Activated naive CD8-positive, alpha-beta T cell treated with anti-CD3 and anti-CD28 coated beads for 36 hours (primary cell): ENCODE data around the gene TCIRG1. TPM values are rescaled to one million over a fixed set of nuclear protein-coding genes. Genes with fewer than 3 reads are reported as not detected.
A peak's percentile ranks its signal among the peaks of the same experiment; 100 is the strongest.

Experiments
- DNase-seq: peaks from one replicate; pipeline ENCODE4 v3.0.0; 2021
- H3K27ac Mint-ChIP-seq: one replicate; pipeline ENCODE4 v1.8.0; 2022; ENCODE audit warnings: mild to moderate bottlenecking, moderate library complexity, mixed read lengths
- H3K27me3 Mint-ChIP-seq: one replicate; pipeline ENCODE4 v1.8.0; 2022; ENCODE audit warnings: mild to moderate bottlenecking, mixed read lengths
- H3K36me3 Mint-ChIP-seq: one replicate; pipeline ENCODE4 v1.8.0; 2021; ENCODE audit warnings: mild to moderate bottlenecking, mixed read lengths
- H3K4me1 Mint-ChIP-seq: one replicate; pipeline ENCODE4 v1.8.0; 2021; ENCODE audit warnings: mixed read lengths
- H3K4me3 Mint-ChIP-seq: one replicate; pipeline ENCODE4 v1.8.0; 2022; ENCODE audit warnings: mild to moderate bottlenecking, moderate library complexity, mixed read lengths
- H3K9me3 Mint-ChIP-seq: one replicate; pipeline ENCODE4 v1.8.0; 2022; ENCODE audit warnings: mixed read lengths
- total RNA-seq, 2 experiments: library from RNA; stranded (reverse); gene quantifications; one replicate each; pipeline ENCODE4 v1.2.3, GENCODE V29; 2021

TCIRG1 gene
- total RNA-seq, 2 experiments from 2014 or later = 108 to 113 TPM

GRCh38 chr11:67999704-68000103, 39.1 kb upstream of the TCIRG1 start:
- DNase-seq = no peak
- Mint-ChIP-seq H3K27me3 (no peaks in the 10 kb centered on the region), H3K9me3 (no peaks in the 10 kb centered on the region), H3K27ac (no peak overlapping the region), H3K4me3 (no peak overlapping the region), H3K36me3 (peaks cover 3% of the 10 kb centered on the region), H3K4me1 (peaks cover 21% of the 10 kb centered on the region)

GRCh38 chr11:68002575-68002937, 36.3 kb upstream of the TCIRG1 start:
- H3K4me1 Mint-ChIP-seq = peaks cover 18% of the 10 kb centered on the region
- H3K4me3 Mint-ChIP-seq = peak overlapping the region; percentile 71
- H3K27me3 Mint-ChIP-seq = no peaks in the 10 kb centered on the region
- DNase-seq = no peak
- H3K9me3 Mint-ChIP-seq = no peaks in the 10 kb centered on the region
- no peaks in the 10 kb centered on the region for H3K36me3 Mint-ChIP-seq
- H3K27ac Mint-ChIP-seq = peak overlapping the region; percentile 23

DNA sequence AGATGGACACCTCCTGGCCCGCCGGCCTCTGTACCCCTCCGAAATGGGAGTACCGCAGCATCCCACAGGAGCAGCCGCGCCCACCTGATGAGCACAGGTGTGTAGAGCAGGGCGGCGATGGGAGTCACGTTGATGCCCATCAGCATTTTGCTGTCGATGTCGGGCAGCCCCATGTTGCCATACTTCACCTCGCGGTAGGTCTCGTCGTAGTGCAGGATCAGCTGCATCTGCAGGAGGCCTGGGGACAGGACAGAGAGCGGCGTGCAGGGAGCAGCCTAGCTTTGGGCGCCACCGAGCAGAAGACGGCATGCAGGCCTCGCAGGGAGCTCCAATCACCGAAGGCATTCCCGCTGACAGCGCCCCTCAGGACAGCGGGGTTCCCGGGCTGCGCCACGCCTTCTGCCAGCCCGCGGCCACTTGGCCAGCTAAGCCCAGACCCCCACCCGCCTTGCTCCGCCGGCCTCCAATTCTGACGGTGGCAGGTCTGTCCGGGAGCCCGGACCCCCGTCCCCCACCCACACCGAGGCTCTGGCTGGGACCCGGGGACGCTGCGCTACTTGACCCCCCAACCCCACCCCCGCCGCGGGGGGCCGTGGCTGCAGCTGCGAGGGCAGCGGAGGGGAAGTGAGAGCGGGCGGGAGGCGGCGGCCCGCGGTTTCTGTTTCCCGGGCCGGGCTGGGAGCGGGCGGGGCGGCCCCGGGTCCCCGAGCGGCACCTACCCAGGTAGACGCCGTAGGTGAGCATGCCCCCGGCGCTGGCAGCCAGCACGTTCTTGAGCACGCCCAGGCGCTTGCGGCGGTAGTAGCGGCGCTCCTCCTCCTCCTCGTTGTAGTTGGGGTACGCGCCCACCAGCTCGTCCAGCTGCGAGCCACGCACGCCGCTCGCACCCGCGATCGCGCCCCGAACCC, 35.6 kb upstream of the TCIRG1 start:
- Mint-ChIP-seq H3K27me3 (no peaks in the 10 kb centered on the region), H3K27ac (peak overlapping the region; percentile 23)

DNA sequence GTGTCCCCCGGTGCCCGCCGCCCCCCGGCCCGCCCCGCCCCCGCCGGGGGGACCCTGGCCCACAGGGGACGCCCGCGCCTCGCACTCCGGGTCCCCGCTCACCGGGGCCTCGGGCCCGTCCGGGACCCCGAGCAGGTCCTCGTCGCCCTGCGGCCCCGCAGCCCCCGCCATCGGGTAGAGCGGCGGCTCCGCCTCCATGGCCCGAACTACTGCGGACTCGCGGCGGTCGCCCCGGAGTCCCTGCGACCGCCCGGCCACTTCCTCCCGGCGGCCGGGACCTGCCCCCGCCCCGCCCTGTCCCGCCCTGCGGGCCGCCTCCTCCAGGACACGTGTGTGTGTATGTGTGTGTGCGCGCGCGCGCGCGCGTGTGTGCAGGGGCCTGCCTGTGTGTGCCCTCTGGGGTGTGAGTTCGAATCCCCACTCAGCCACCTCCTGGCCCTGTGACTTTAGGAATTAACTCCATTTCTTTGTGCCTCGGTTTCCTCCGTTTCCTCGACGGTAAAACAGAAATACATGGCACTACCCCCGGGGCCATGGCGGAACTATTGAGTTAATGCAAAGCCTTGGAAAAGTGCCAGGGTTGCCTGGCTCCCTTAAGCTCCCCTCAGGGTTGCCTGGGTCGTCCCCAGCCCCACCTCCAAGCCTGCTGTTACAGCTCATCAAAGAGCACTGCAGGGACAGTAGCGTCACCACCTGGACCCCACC, 34.8 kb upstream of the TCIRG1 start, which contains the start of gene UNC93B1:
Gene UNC93B1 (minus strand): TSS at position 252 of the 705 bp plus-strand sequence. CDS start 54 bp downstream, at position 198.
- Mint-ChIP-seq H3K27ac (peak within 1 kb of the TSS; percentile 60), H3K9me3 (no peaks in the 10 kb centered on the region), H3K36me3 (no peaks in the 10 kb centered on the region), H3K27me3 (no peaks in the 10 kb centered on the region), H3K4me1 (peaks cover 11% of the 10 kb centered on the region), H3K4me3 (peak within 1 kb of the TSS; percentile 78)
- peak; percentile 87 for DNase-seq

More for the DNA sequence above, 35.6 kb upstream of the TCIRG1 start:
- DNase-seq = peak; percentile 56
- Mint-ChIP-seq H3K4me3 (peak overlapping the region; percentile 71), H3K9me3 (no peaks in the 10 kb centered on the region), H3K36me3 (no peaks in the 10 kb centered on the region), H3K4me1 (peaks cover 11% of the 10 kb centered on the region)

DNA sequence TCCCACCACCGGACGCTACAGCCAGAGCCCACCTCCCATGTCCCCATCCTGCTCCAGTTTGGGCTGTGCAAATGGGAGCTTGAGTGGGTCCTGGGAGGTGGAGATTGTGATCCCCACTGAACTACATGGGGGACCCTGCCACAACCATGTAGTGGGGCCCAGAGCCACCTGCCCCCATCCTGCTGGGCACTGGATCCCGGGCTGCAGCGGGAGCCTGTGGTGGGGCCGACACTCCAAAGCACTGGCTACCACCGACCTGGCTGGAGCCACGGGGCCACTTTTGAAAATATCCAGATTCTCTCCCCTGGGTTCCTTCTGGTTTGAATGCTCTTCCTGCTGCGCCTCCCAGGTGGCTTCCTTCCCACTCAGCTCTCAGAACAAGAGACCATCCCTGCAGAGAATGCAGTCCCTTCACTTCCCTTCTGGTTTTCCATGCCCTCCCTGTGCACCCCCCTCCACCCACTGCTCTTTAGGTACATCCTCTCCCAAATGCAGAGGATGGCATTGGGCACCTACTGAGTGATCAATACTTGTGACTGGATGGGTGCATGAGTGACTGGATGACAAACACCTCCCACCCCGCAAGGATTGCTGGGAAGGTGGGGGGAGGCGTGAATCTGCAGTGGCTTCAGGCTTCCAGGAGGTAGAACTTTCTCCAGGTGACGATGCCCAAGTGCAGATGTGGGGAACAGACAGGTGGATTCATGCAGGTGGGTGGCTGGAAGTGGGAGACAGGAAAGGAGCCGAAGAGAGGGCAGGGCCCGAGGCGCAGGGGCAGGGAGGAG, 34.1 kb upstream of the TCIRG1 start:
- Mint-ChIP-seq H3K4me1 (peaks cover 18% of the 10 kb centered on the region), H3K27me3 (no peaks in the 10 kb centered on the region), H3K36me3 (no peaks in the 10 kb centered on the region), H3K27ac (peak overlapping the region; percentile 60), H3K4me3 (peak overlapping the region; percentile 78), H3K9me3 (no peaks in the 10 kb centered on the region)
- DNase-seq = no peak

- Mint-ChIP-seq H3K4me3 (no peak overlapping the region), H3K4me1 (peaks cover 20% of the 10 kb centered on the region), H3K36me3 (no peaks in the 10 kb centered on the region), H3K9me3 (no peaks in the 10 kb centered on the region), H3K27me3 (no peaks in the 10 kb centered on the region), H3K27ac (no peak overlapping the region)
- no peak for DNase-seq
Measured at GRCh38 chr11:68006606-68007166, 32.1 kb upstream of the TCIRG1 start.

GRCh38 chr11:68007498-68008380, 31.1 kb upstream of the TCIRG1 start:
- Mint-ChIP-seq H3K4me3 (no peak overlapping the region), H3K27me3 (no peaks in the 10 kb centered on the region), H3K36me3 (no peaks in the 10 kb centered on the region), H3K27ac (no peak overlapping the region), H3K9me3 (no peaks in the 10 kb centered on the region), H3K4me1 (peaks cover 20% of the 10 kb centered on the region)
- no peak for DNase-seq

DNA sequence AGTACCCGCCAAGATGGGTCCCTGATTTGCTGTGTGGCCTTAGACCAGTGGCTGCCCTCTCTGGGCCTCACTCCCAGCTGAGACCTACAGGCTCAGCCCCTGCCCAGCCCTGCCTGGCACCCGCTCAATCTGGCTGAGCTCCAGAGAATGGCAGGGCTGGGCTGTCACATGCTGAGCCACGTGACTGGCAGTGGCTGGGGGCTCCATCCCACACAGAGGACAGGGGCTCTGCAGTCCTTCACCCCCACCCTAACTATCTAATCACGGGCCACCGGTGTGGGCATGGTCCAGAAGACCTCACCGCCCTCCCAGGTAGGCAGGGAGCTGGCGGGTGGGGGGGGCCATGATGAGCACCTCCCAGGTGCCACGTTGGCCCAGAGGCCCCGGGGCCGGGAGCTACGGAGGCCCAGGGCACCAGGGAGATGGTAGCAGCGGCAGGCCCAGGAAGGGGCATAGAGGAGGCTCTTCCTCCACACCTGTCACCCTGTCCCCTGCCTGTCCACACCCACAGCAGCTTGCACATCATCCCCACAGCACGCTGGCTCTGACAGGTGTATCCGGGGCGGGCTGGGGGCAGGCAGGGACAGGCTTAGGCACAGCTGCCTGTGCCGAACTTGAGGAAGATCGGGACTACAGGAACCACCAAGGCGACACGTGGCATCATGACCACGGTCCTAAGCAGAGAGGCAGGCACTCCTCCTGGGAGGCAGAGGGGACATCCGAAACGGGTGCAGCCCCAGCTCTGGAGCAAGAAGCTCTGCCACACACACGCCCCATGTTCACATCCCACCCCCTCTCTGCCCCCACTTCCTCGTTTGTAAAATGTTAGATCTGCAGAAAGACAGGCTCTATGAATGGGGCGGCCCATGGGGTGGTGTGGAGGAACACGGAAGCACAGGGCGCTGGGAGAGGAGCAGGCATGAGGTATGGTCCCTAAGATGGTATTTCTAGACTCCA, 30.2 kb upstream of the TCIRG1 start:
- no peak for DNase-seq

DNA sequence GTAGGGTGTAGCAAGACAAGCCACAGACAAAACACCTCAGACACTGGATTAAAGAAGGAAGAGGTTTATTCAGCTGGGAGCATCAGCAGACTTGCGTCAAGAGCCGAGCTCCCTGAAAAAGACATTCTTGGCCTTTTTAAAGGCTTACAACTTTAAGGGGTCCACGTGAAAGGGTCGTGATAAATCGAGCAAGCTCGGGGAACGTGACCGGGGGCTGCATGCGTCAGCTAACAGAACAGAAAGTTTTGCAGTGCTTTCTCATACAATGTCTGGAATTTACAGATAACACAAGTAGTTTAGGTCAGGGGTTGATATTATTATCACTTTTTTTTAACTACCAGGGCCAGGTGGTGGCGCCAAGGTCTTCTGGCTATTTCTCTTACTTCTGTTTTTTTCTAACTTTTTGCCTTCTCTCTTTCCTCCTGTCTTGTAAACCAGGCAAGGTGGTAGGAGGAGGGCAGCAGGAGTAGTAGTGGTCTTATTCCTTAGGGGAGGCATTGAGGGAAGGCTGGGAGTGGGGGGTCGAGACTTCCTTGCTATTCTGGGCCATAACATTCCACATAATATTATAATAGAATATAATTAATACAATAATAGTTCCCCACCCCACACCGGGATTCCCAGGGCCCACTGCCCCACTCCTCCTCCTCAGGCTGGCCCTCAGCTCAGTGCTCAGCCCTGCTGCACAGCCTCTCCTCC, 29.3 kb upstream of the TCIRG1 start:
- no peaks in the 10 kb centered on the region for H3K36me3 Mint-ChIP-seq
- no peaks in the 10 kb centered on the region for H3K9me3 Mint-ChIP-seq
- H3K27ac Mint-ChIP-seq = no peak overlapping the region
- no peaks in the 10 kb centered on the region for H3K27me3 Mint-ChIP-seq
- H3K4me3 Mint-ChIP-seq = no peak overlapping the region
- H3K4me1 Mint-ChIP-seq = peaks cover 17% of the 10 kb centered on the region
- no peak for DNase-seq

More for the DNA sequence above, 30.2 kb upstream of the TCIRG1 start:
- Mint-ChIP-seq H3K4me1 (peaks cover 17% of the 10 kb centered on the region), H3K36me3 (no peaks in the 10 kb centered on the region), H3K9me3 (no peaks in the 10 kb centered on the region), H3K27me3 (no peaks in the 10 kb centered on the region), H3K27ac (no peak overlapping the region), H3K4me3 (no peak overlapping the region)

- DNase-seq = no peak
- no peaks in the 10 kb centered on the region for H3K9me3 Mint-ChIP-seq
Measured at GRCh38 chr11:68010090-68011041, 28.5 kb upstream of the TCIRG1 start, which contains the start of gene ALDH3B1. ALDH3B1 (plus strand) TSS chr11:68010327; CDS start chr11:68015298, 4,971 bp downstream.

GRCh38 chr11:68011051-68011943, 27.5 kb upstream of the TCIRG1 start:
- no peak overlapping the region for H3K4me3 Mint-ChIP-seq
- no peaks in the 10 kb centered on the region for H3K27me3 Mint-ChIP-seq
- no peaks in the 10 kb centered on the region for H3K9me3 Mint-ChIP-seq
- H3K27ac Mint-ChIP-seq = no peak overlapping the region
- H3K36me3 Mint-ChIP-seq = no peaks in the 10 kb centered on the region
- peaks cover 13% of the 10 kb centered on the region for H3K4me1 Mint-ChIP-seq
- no peak for DNase-seq

More at GRCh38 chr11:68010090-68011041, 28.5 kb upstream of the TCIRG1 start, which contains the start of gene ALDH3B1:
- H3K4me1 Mint-ChIP-seq = peaks cover 13% of the 10 kb centered on the region
- H3K4me3 Mint-ChIP-seq = no peak within 1 kb of the TSS
- H3K27me3 Mint-ChIP-seq = no peaks in the 10 kb centered on the region
- H3K36me3 Mint-ChIP-seq = no peaks in the 10 kb centered on the region
- H3K27ac Mint-ChIP-seq = no peak within 1 kb of the TSS
